Gastrocnemius medialis (tissue), 4 donors: Measurements from ENCODE around the gene MARF1. TPM values are rescaled to one million over a fixed set of nuclear protein-coding genes. Genes with fewer than 3 reads are reported as not detected.
A peak's percentile ranks its signal among the peaks of the same experiment; 100 is the strongest.

Source experiments
- ATAC-seq, 2 donors: fragments of 150-250 bp; one replicate each; pipeline ENCODE4 v1.9.1; 2016
- DNase-seq, 2 donors: peaks; one replicate each; pipeline ENCODE4 v3.0.0-alpha.2; 2019
- H3K27ac ChIP-seq, 4 donors: fragments of 200-600 bp; sonication (generic); 1 replicate in 1 of 4; 2 replicates in 3 of 4; pipeline ENCODE4 v1.5.1; 2016 to 2018; ENCODE audit warnings: mild to moderate bottlenecking in 2 of 4, moderate library complexity in 1 of 4
- H3K27me3 ChIP-seq, 3 donors: fragments of 200-600 bp; sonication (generic) in 2 of 3; 1 replicate in 1 of 3; 2 replicates in 2 of 3; pipeline versions ENCODE4 v1.5.1 to v1.6.0; 2016 to 2019; ENCODE audit warnings: mild to moderate bottlenecking in 1 of 3, moderate library complexity in 1 of 3
- H3K36me3 ChIP-seq, 2 donors: fragments of 200-600 bp; sonication (generic) in 1 of 2; one replicate each; pipeline ENCODE4 v1.5.1; 2017 to 2018
- H3K4me1 ChIP-seq, 2 donors: fragments of 200-600 bp; sonication (generic) in 1 of 2; one replicate each; pipeline ENCODE4 v1.5.1; 2016 to 2017; ENCODE audit warnings: mild to moderate bottlenecking in 2 of 2
- H3K4me3 ChIP-seq, 4 donors: fragments of 200-600 bp; sonication (generic) in 3 of 4; 1 replicate in 1 of 4; 2 replicates in 3 of 4; pipeline ENCODE4 v1.5.1; 2016 to 2019; ENCODE audit warnings: mild to moderate bottlenecking in 2 of 4
- H3K9me3 ChIP-seq, 3 donors: fragments of 200-600 bp; sonication (generic) in 2 of 3; 1 replicate in 1 of 3; 2 replicates in 2 of 3; pipeline ENCODE4 v1.5.1; 2016 to 2019
- POLR2A ChIP-seq, 2 donors: fragments of 450-650 bp; IDR thresholded peaks; one replicate each; pipeline ENCODE4 v1.6.1; 2017; ENCODE audit warnings: antibody characterized with exemption in 2 of 2, mild to moderate bottlenecking in 2 of 2, moderate library complexity in 2 of 2
- in situ Hi-C, 4 donors: fragments of 200-750 bp; cut with MboI; loops; one replicate each; pipeline versions ENCODE4 v1.15.0 to v1.8.0; 2017; ENCODE audit warnings: low sequenced_read_pairs in 4 of 4
- intact Hi-C: fragments of 100-400 bp; cut with DNase I; formaldehyde crosslinking; loops from one replicate; pipeline ENCODE4 v1.15.1; 2023; ENCODE audit warnings: low total_unique reads
- total RNA-seq, 4 donors: library from RNA; depleted of rRNA; stranded (reverse); fragments of >200 nt; gene quantifications; one replicate each; pipeline versions ENCODE4 v1.1.0 to v1.2.3, GENCODE V29; 2016
- TF ChIP-seq, protein P1 (sequence below), 5 experiments: fragments of 450-650 bp in 3 of 5; fragments of 200-600 bp in 2 of 5; sonication (generic) in 2 of 5; IDR thresholded peaks in 4 of 5; conservative IDR thresholded peaks in 1 of 5; 1 replicate in 4 of 5; 2 replicates in 1 of 5; pipeline ENCODE4 v1.5.1; 2016 to 2019; ENCODE audit warnings: antibody characterized with exemption in 5 of 5, mild to moderate bottlenecking in 3 of 5, moderate library complexity in 3 of 5

Gene MARF1
- total RNA-seq, 4 donors from 2014 or later = 19.5 to 29.8 (median 26.5) TPM

DNA sequence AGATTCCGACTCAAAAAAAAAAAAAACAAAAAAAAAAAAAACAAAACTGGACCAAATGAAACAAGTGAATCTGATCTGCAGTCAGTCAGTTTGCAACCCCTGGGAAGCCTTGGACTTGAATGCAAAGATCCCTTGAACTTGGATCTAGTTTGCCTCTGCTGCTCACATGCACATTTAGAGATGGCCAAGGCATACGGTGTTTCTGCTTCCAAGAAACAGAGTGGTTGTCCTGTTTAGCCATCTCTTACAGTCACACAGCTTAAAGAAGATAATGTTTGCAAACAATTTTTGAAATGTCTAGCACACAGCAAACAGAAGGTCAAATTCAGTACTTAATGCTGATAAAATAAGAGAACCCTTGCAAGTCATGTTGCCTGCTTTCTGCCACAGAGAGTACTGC, 11.6 kb upstream of the MARF1 start:
- no peaks in the 10 kb centered on the region for H3K9me3 ChIP-seq
- TF ChIP-seq, protein P1, sequence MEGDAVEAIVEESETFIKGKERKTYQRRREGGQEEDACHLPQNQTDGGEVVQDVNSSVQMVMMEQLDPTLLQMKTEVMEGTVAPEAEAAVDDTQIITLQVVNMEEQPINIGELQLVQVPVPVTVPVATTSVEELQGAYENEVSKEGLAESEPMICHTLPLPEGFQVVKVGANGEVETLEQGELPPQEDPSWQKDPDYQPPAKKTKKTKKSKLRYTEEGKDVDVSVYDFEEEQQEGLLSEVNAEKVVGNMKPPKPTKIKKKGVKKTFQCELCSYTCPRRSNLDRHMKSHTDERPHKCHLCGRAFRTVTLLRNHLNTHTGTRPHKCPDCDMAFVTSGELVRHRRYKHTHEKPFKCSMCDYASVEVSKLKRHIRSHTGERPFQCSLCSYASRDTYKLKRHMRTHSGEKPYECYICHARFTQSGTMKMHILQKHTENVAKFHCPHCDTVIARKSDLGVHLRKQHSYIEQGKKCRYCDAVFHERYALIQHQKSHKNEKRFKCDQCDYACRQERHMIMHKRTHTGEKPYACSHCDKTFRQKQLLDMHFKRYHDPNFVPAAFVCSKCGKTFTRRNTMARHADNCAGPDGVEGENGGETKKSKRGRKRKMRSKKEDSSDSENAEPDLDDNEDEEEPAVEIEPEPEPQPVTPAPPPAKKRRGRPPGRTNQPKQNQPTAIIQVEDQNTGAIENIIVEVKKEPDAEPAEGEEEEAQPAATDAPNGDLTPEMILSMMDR (IDR thresholded peaks at IDR 0.05 in 4 of 5, conservative IDR thresholded peaks at IDR 0.05 in 1 of 5) = no peak
- TF ChIP-seq POLR2A (IDR thresholded peaks at IDR 0.05) = no peak
- H3K27ac ChIP-seq = no peak overlapping the region
- H3K36me3 ChIP-seq = no peaks in the 10 kb centered on the region
- intact Hi-C loops = loop anchor here (5.0 kb wide), 2 partner anchors 48 to 132 kb away; no protein-coding TSS in a partner anchor
- no peak for ATAC-seq
- in situ Hi-C loops = no loop called here
- H3K4me1 ChIP-seq = peaks cover 2 to 11% of the 10 kb centered on the region in 2 donors
- no peak for DNase-seq
- H3K27me3 ChIP-seq = no peaks in the 10 kb centered on the region
- no peak overlapping the region for H3K4me3 ChIP-seq

DNA sequence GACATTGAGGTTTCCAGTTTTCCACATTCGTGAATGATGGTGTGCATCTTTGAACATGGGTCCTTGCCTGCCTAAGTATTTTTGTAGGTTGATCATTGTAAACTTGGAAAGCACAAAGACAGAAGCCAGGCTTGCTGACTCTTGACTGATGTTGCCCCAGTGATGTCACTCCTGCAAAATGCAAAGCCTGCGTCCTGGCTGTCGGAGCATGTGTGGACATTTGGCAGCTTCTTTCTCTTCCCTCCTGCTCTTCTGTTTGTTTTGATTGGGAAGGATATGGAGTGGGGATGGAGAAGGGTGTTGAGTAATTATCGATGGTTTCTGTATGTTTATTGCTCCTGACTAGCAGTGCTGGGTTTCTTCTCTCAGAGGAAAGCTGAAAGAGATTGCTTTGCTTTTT, 10.3 kb upstream of the MARF1 start:
- TF ChIP-seq POLR2A (IDR thresholded peaks at IDR 0.05) = no peak
- TF ChIP-seq, protein P1 (IDR thresholded peaks at IDR 0.05 in 4 of 5, conservative IDR thresholded peaks at IDR 0.05 in 1 of 5) = no peak

DNA sequence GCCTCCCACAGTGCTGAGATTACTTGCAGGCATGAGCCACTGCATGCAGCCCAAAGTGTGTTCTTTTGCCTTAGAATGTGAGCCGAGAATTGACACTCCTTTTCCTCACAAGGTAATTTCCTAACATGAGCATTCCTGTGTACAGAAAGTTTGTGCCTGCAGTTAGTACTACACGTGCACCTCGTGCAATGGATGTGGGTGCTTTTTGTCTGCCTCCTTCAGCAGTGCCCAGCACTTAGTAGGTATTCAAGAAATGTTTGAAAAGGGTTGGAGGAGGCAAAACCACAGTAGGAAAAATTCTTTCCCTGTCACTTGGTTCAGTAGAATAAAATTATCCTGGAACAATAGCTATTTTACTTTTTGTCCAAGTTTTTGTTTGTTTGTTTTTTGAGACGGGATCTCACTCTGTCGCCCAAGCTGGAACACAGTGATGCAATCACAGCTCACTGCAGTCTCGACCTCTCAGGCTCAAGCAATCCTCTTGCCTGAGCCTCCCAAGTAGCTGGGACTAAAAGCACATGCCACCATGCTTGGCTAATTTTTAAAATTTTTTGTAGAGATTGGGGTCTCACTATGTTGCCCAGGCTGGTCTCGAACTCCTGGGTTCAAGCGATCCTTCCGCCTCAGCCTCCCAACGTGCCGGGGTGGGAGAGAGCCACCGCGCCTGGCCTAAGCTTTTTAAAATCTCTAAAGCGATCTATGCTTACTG, 9.5 kb upstream of the MARF1 start:
- no peaks in the 10 kb centered on the region for H3K9me3 ChIP-seq
- DNase-seq = no peak
- H3K4me3 ChIP-seq = no peak overlapping the region
- no peaks in the 10 kb centered on the region for H3K36me3 ChIP-seq
- peaks cover 5 to 13% of the 10 kb centered on the region in 2 donors for H3K4me1 ChIP-seq
- TF ChIP-seq, protein P1 (IDR thresholded peaks at IDR 0.05 in 4 of 5, conservative IDR thresholded peaks at IDR 0.05 in 1 of 5) = no peak
- no peak for TF ChIP-seq POLR2A (IDR thresholded peaks at IDR 0.05)
- intact Hi-C loops = loop anchor here (5.0 kb wide), 2 partner anchors 50 to 130 kb away; no protein-coding TSS in a partner anchor
- no peak for ATAC-seq
- in situ Hi-C loops = no loop called here
- H3K27me3 ChIP-seq = no peaks in the 10 kb centered on the region
- H3K27ac ChIP-seq = no peak overlapping the region

More for the DNA sequence above, 10.3 kb upstream of the MARF1 start:
- Histone ChIP-seq H3K27ac (no peak overlapping the region), H3K4me3 (no peak overlapping the region), H3K27me3 (no peaks in the 10 kb centered on the region), H3K4me1 (peaks cover 5 to 13% of the 10 kb centered on the region in 2 donors), H3K9me3 (no peaks in the 10 kb centered on the region), H3K36me3 (no peaks in the 10 kb centered on the region)
- DNase-seq = no peak
- no peak for ATAC-seq
- in situ Hi-C loops = no loop called here
- intact Hi-C loops = loop anchor here (5.0 kb wide), 2 partner anchors 49 to 131 kb away; no protein-coding TSS in a partner anchor

DNA sequence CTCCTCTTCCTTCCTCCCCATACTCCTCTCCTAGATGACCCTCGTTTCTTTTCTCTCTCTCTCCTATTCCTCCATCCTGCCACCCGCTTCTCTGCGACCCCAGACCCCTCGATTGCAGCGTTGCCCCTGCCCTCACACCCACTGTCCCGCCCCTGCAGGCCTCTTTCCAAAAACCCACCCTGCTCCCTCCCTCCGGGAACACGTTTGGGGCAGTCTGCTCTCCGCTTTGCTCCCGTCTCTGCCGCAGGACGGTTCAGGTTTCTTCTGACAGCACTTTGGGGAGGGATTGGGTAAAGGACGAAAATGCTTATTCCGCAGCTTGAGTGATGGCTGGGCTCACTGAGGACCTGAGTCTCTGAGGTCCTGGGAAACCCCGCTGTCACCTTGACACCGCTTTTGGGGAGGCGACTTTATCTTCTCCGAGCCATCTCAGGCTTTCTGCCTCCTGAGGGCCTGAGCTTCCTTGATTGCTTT, 7.8 kb upstream of the MARF1 start:
- TF ChIP-seq POLR2A (IDR thresholded peaks at IDR 0.05) = no peak
- TF ChIP-seq, protein P1 (IDR thresholded peaks at IDR 0.05 in 4 of 5, conservative IDR thresholded peaks at IDR 0.05 in 1 of 5) = no peak
- Histone ChIP-seq H3K9me3 (no peaks in the 10 kb centered on the region), H3K27ac (peak overlapping the region; percentile 81 to 95 (median 85)), H3K36me3 (no peaks in the 10 kb centered on the region), H3K4me3 (peak overlapping the region; percentile 69 to 98 (median 80)), H3K4me1 (peaks cover 5 to 13% of the 10 kb centered on the region in 2 donors), H3K27me3 (no peaks in the 10 kb centered on the region)
- in situ Hi-C loops = no loop called here
- ATAC-seq (peak in 1 of 2 donors; percentile 9), DNase-seq (no peak)
- intact Hi-C loops = loop anchor here (2.0 to 5.0 kb wide), 3 partner anchors 22 to 128 kb away; no protein-coding TSS in a partner anchor
